SK-N-SH (cell line): Measurements from ENCODE around the gene CACNA2D3. TPM values are rescaled to one million over a fixed set of nuclear protein-coding genes. Genes with fewer than 3 reads are reported as not detected.

Experiments used
- CTCF ChIA-PET: fragments of 300-600, 350-600 bp; formaldehyde crosslinking; extraction: SDS; loops from one replicate; lab custom pipeline; 2021; lab: Yijun Ruan, JAX
- POLR2A ChIA-PET: fragments of 350-600 bp; sonication (Branson Sonifier 250); formaldehyde crosslinking; extraction: SDS; loops from one replicate; lab custom pipeline; 2020; ENCODE audit warnings: antibody characterized with exemption, inconsistent platforms; lab: Yijun Ruan, JAX
- DNase-seq: peaks from one replicate; pipeline ENCODE4 v3.0.0; 2012
- H2AFZ ChIP-seq: fragments of 200-600 bp; sonication (generic); 2 replicates; pipeline ENCODE4 v1.8.1; 2016; ENCODE audit warnings: antibody characterized with exemption, mild to moderate bottlenecking, low read depth
- H3F3A ChIP-seq: fragments of 200-600 bp; sonication (generic); replicated peaks from 2 replicates; pipeline ENCODE3; 2016; ENCODE audit warnings: antibody characterized with exemption, mild to moderate bottlenecking; ENCODE audit not compliant: insufficient read depth
- H3K27ac ChIP-seq, 2 experiments: fragments of 200-500 bp in 1 of 2; fragments of 200-600 bp in 1 of 2; sonication (Bioruptor generic) in 1 of 2; sonication (generic), shearing (Covaris generic) in 1 of 2; 2 replicates each; pipeline versions ENCODE4 v1.5.1 to v1.6.1; 2014 to 2016; ENCODE audit warnings: low read depth in 2 of 2, inconsistent platforms in 1 of 2, low read length in 1 of 2, mild to moderate bottlenecking in 1 of 2, mixed read lengths in 1 of 2
- H3K27me3 ChIP-seq: fragments of 200-600 bp; sonication (generic), shearing (Covaris generic); 2 replicates; pipeline ENCODE4 v1.6.1; 2016; ENCODE audit warnings: mixed run types; ENCODE audit not compliant: insufficient read depth
- H3K36me3 ChIP-seq, 2 experiments: fragments of 200-500 bp in 1 of 2; fragments of 200-600 bp in 1 of 2; sonication (Bioruptor generic) in 1 of 2; sonication (generic) in 1 of 2; replicated peaks in 1 of 2; 2 replicates each; pipeline versions ENCODE3 to v1.5.1; 2014 to 2016; ENCODE audit warnings: low read length in 1 of 2, mild to moderate bottlenecking in 1 of 2; ENCODE audit not compliant: insufficient read depth in 2 of 2, control insufficient read depth in 1 of 2
- H3K4me1 ChIP-seq, 2 experiments: fragments of 200-500 bp in 1 of 2; fragments of 200-600 bp in 1 of 2; sonication (Bioruptor generic) in 1 of 2; sonication (generic), shearing (Covaris generic) in 1 of 2; 2 replicates each; pipeline versions ENCODE4 v1.5.1 to v1.6.1; 2014 to 2016; ENCODE audit warnings: low read depth in 1 of 2, low read length in 1 of 2, mixed run types in 1 of 2; ENCODE audit not compliant: insufficient read depth in 2 of 2, control insufficient read depth in 1 of 2
- H3K4me2 ChIP-seq: fragments of 200-600 bp; sonication (generic), shearing (Covaris generic); 2 replicates; pipeline ENCODE4 v1.6.1; 2017; ENCODE audit warnings: mixed run types
- H3K4me3 ChIP-seq, 2 experiments: fragments of 200-500 bp in 1 of 2; fragments of 200-600 bp in 1 of 2; sonication (Bioruptor generic) in 1 of 2; sonication (generic), shearing (Covaris generic) in 1 of 2; 2 replicates each; pipeline versions ENCODE4 v1.5.1 to v1.8.1; 2014 to 2016; ENCODE audit warnings: low read depth in 2 of 2, inconsistent platforms in 1 of 2, low read length in 1 of 2, mild to moderate bottlenecking in 1 of 2, mixed read lengths in 1 of 2, moderate library complexity in 1 of 2
- H3K79me2 ChIP-seq: fragments of 200-600 bp; sonication (generic); 2 replicates; pipeline ENCODE4 v1.8.1; 2017; ENCODE audit warnings: mild to moderate bottlenecking; ENCODE audit not compliant: insufficient read depth
- H3K9ac ChIP-seq: fragments of 200-600 bp; sonication (generic); 2 replicates; pipeline ENCODE4 v1.6.1; 2017; ENCODE audit warnings: mixed run types
- H3K9me2 ChIP-seq: fragments of 200-600 bp; sonication (generic); 2 replicates; pipeline ENCODE4 v1.6.1; 2017; ENCODE audit warnings: mixed run types
- H3K9me3 ChIP-seq: fragments of 200-600 bp; sonication (generic); 2 replicates; pipeline ENCODE4 v1.6.1; 2017; ENCODE audit warnings: mixed run types, mild to moderate bottlenecking, moderate library complexity
- H4K20me1 ChIP-seq: fragments of 200-600 bp; sonication (generic); 2 replicates; pipeline ENCODE4 v1.6.1; 2017; ENCODE audit warnings: mild to moderate bottlenecking, mixed run types; ENCODE audit not compliant: insufficient read depth
- ELF1 ChIP-seq: IDR thresholded peaks from 2 replicates; pipeline ENCODE4 v1.4.0; 2012
- EZH2phosphoT487 ChIP-seq: fragments of 200-600 bp; sonication (generic); IDR thresholded peaks from 2 replicates; pipeline ENCODE4 v1.6.1; 2017; ENCODE audit warnings: low read depth, mixed run types, mild to moderate bottlenecking, antibody characterized with exemption, moderate library complexity, borderline replicate concordance
- FOXJ3 ChIP-seq: sonication (generic); formaldehyde crosslinking; IDR thresholded peaks from 2 replicates; pipeline ENCODE4 v1.5.1; 2020; ENCODE audit warnings: mild to moderate bottlenecking, missing genetic modification reagents
- GATA2 ChIP-seq: sonication (generic); formaldehyde crosslinking; IDR thresholded peaks from 2 replicates; pipeline ENCODE4 v1.5.0; 2020; ENCODE audit warnings: mild to moderate bottlenecking, missing genetic modification reagents
- MEF2A ChIP-seq: IDR thresholded peaks from 2 replicates; pipeline ENCODE4 v1.4.0; 2012; ENCODE audit warnings: low read depth, borderline replicate concordance
- NRF1 ChIP-seq: IDR thresholded peaks from 2 replicates; pipeline ENCODE4 v1.6.1; 2012; ENCODE audit warnings: low read depth, mild to moderate bottlenecking, low read length
- RAD21 ChIP-seq: IDR thresholded peaks from 2 replicates; pipeline ENCODE4 v1.6.1; 2012; ENCODE audit warnings: mild to moderate bottlenecking, low read length
- SIN3A ChIP-seq: IDR thresholded peaks from 2 replicates; pipeline ENCODE4 v1.6.1; 2012; ENCODE audit warnings: low read depth, mild to moderate bottlenecking, low read length, moderate library complexity, borderline replicate concordance
- TEAD4 ChIP-seq: IDR thresholded peaks from 2 replicates; pipeline ENCODE4 v1.4.0; 2012; ENCODE audit warnings: mild to moderate bottlenecking, borderline replicate concordance; ENCODE audit not compliant: insufficient read depth
- ZBTB33 ChIP-seq: IDR thresholded peaks from 2 replicates; pipeline ENCODE4 v1.4.0; 2012; ENCODE audit warnings: low read depth, borderline replicate concordance
- WGBS: methylation state at CpG from one replicate; pipeline ENCODE4 v1.1.6; 2017; ENCODE audit warnings: low lambda C conversion rate; 5-methylcytosine and 5-hydroxymethylcytosine counted together
- polyA plus RNA-seq, 3 experiments: library from polyadenylated mRNA; depleted of rRNA; stranded (reverse); fragments of >200 nt; gene quantifications; 2 replicates each; pipeline ENCODE4 v1.2.3, GENCODE V29; 2012
- TF ChIP-seq, protein P1 (sequence below): IDR thresholded peaks from 2 replicates; pipeline ENCODE4 v1.4.0; 2012; ENCODE audit warnings: low read depth, borderline replicate concordance

Gene CACNA2D3
- polyA plus RNA-seq, 1 of the 3 experiments (the other 2 are of a cell fraction) = 0.15 TPM

DNA sequence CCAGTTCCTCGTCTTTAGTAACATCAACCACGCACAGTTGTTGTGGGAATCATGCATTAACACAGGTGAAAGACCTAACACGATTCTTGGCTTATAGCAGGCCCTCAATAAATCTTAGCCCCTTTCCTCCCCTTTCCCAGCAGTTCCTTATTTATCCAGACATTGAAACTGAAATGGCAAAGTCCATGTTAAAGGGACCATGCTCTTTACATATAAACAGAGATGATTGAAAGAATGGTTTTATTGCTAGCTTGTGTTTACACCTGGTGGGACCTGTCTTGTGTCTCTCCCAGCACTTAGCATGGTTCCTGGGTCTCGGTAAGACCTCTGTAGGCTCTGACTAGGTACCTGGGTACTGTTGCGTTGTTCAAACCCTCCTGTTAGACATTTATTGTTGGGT lies 553.7 kb downstream of the CACNA2D3 start:
- no peak for DNase-seq
- no peak for TF ChIP-seq TEAD4
- no peak for TF ChIP-seq EZH2phosphoT487
- TF ChIP-seq SIN3A = no peak
- TF ChIP-seq FOXJ3 (CRISPR knock-in tag) = no peak
- TF ChIP-seq RAD21 = no peak
- TF ChIP-seq MEF2A = no peak
- no peaks in the 10 kb centered on the region for H3K79me2 ChIP-seq
- no peaks in the 10 kb centered on the region for H3K4me1 ChIP-seq
- no peak overlapping the region for H3K4me3 ChIP-seq
- H3K9me3 ChIP-seq = no peaks in the 10 kb centered on the region
- no peak overlapping the region for H3K4me2 ChIP-seq
- H3K9me2 ChIP-seq = no peaks in the 10 kb centered on the region
- CTCF ChIA-PET = no interaction called here
- POLR2A ChIA-PET = no interaction called here
- H3K27me3 ChIP-seq = no peaks in the 10 kb centered on the region
- H3F3A ChIP-seq = no peaks in the 10 kb centered on the region
- H3K36me3 ChIP-seq = no peaks in the 10 kb centered on the region
- H3K27ac ChIP-seq = no peak overlapping the region
- no peak overlapping the region for H3K9ac ChIP-seq
- no peaks in the 10 kb centered on the region for H4K20me1 ChIP-seq
- 11% methylated on average over 5 of the region's 5 CpGs for WGBS
- no peak overlapping the region for H2AFZ ChIP-seq

DNA sequence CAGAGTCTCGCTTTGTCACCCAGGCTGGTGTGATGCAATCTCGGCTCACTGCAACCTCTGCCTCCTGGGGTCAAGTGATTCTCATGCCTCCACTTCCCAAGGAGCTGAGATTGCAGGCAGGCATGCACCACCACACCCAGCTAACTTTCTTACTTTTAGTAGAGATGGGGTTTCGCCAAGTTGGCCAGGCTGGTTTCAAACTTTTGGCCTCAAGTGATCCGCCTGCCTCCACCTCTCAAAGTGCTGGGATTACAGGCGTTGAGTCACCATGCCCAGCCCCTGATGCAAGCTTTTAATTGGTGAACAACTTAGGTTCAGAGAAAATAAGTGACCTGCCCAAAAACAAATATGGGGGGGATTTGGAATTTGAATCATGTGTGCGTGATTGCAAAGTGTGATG lies 559.4 kb downstream of the CACNA2D3 start:
- H4K20me1 ChIP-seq = no peaks in the 10 kb centered on the region
- no peak overlapping the region for H3K4me3 ChIP-seq
- H3K27ac ChIP-seq = no peak overlapping the region
- CTCF ChIA-PET = no interaction called here
- H3K79me2 ChIP-seq = no peaks in the 10 kb centered on the region
- H3K4me1 ChIP-seq = no peaks in the 10 kb centered on the region
- no peaks in the 10 kb centered on the region for H3K9me3 ChIP-seq
- DNase-seq = no peak
- no peaks in the 10 kb centered on the region for H3K36me3 ChIP-seq
- H2AFZ ChIP-seq = no peak overlapping the region
- no peaks in the 10 kb centered on the region for H3K27me3 ChIP-seq
- no peak overlapping the region for H3K9ac ChIP-seq
- POLR2A ChIA-PET = no interaction called here
- H3K4me2 ChIP-seq = no peak overlapping the region
- TF ChIP-seq, protein P1, sequence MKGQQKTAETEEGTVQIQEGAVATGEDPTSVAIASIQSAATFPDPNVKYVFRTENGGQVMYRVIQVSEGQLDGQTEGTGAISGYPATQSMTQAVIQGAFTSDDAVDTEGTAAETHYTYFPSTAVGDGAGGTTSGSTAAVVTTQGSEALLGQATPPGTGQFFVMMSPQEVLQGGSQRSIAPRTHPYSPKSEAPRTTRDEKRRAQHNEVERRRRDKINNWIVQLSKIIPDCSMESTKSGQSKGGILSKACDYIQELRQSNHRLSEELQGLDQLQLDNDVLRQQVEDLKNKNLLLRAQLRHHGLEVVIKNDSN = no peak
- TF ChIP-seq ZBTB33 (no peak), NRF1 (no peak), GATA2 (no peak), ELF1 (no peak), MEF2A (no peak)
- H3K9me2 ChIP-seq = no peaks in the 10 kb centered on the region
- 58% methylated on average over 3 of the region's 6 CpGs for WGBS
- no peaks in the 10 kb centered on the region for H3F3A ChIP-seq
